K562 (cell line): ENCODE results near the gene WWP2. TPM values are rescaled to one million over a fixed set of nuclear protein-coding genes. Genes with fewer than 3 reads are reported as not detected.

ENCODE experiments used
- ARHGAP35 ChIP-seq: fragments of 450-650 bp; IDR thresholded peaks from 2 replicates; pipeline ENCODE4 v1.6.1; 2018; ENCODE audit not compliant: partially characterized antibody
- ETS2 ChIP-seq: IDR thresholded peaks from 2 replicates; pipeline ENCODE4 v1.6.1; 2016; ENCODE audit warnings: borderline replicate concordance, missing genetic modification characterization, mild to moderate bottlenecking, moderate library complexity, missing compliant biosample characterization; ENCODE audit not compliant: poor library complexity, severe bottlenecking
- GABPB1 ChIP-seq: sonication (generic); formaldehyde crosslinking; IDR thresholded peaks from 2 replicates; pipeline ENCODE4 v1.8.0; 2022; ENCODE audit warnings: mild to moderate bottlenecking, missing genetic modification reagents
- NFE2L1 ChIP-seq: fragments of 450-650 bp; IDR thresholded peaks from 2 replicates; pipeline ENCODE4 v1.6.1; 2016; ENCODE audit warnings: missing genetic modification characterization, low read depth, mild to moderate bottlenecking, missing compliant biosample characterization, moderate library complexity, borderline replicate concordance
- NRF1 ChIP-seq, 2 experiments: fragments of 450-650 bp; IDR thresholded peaks in 1 of 2; conservative IDR thresholded peaks in 1 of 2; 2 replicates each; pipeline ENCODE4 v1.6.1; 2014; ENCODE audit warnings: mild to moderate bottlenecking in 2 of 2
- RAD21 ChIP-seq, 2 experiments: fragments of 250-450 bp in 1 of 2; fragments of 450-650 bp in 1 of 2; sonication (Bioruptor Pico) in 1 of 2; formaldehyde crosslinking in 1 of 2; IDR thresholded peaks in 1 of 2; conservative IDR thresholded peaks in 1 of 2; 2 replicates each; pipeline versions ENCODE4 v1.4.0 to v1.8.0; 2020 to 2022; ENCODE audit warnings: mild to moderate bottlenecking in 2 of 2, moderate library complexity in 1 of 2
- RBBP5 ChIP-seq: fragments of 200-600 bp; sonication (generic); IDR thresholded peaks from 2 replicates; pipeline ENCODE4 v1.6.1; 2012; ENCODE audit warnings: borderline replicate concordance, mild to moderate bottlenecking, low read length, control low read depth, inconsistent platforms; ENCODE audit not compliant: insufficient read depth, poor library complexity, severe bottlenecking
- REST ChIP-seq, 2 experiments: fragments of 450-650 bp; formaldehyde crosslinking in 1 of 2; IDR thresholded peaks; 2 replicates each; pipeline versions ENCODE4 v1.4.0 to v1.6.1; 2014 to 2020; ENCODE audit warnings: mild to moderate bottlenecking in 2 of 2, borderline replicate concordance in 1 of 2, low read depth in 1 of 2
- SETDB1 ChIP-seq: IDR thresholded peaks from one replicate; pipeline ENCODE4 v1.6.1; 2012; ENCODE audit warnings: low read length, control low read depth, inconsistent platforms
- SMAD4 ChIP-seq: fragments of 250-450 bp; sonication (Bioruptor Pico); conservative IDR thresholded peaks from 2 replicates; pipeline ENCODE4 v1.8.0; 2021; ENCODE audit warnings: inconsistent platforms, mild to moderate bottlenecking, moderate library complexity
- STAG1 ChIP-seq: sonication (generic); formaldehyde crosslinking; IDR thresholded peaks from 2 replicates; pipeline ENCODE4 v1.5.0; 2020; ENCODE audit warnings: missing genetic modification reagents, borderline replicate concordance
- ZKSCAN8 ChIP-seq: fragments of 200-800 bp; sonication (Bioruptor generic); IDR thresholded peaks from 2 replicates; pipeline ENCODE4 v1.6.1; 2016; ENCODE audit warnings: missing genetic modification characterization, missing compliant biosample characterization
- ZNF398 ChIP-seq: fragments of 250-450 bp; sonication (Bioruptor Pico); IDR thresholded peaks from 2 replicates; pipeline ENCODE4 v1.8.0; 2021; ENCODE audit warnings: moderate library complexity, mild to moderate bottlenecking, inconsistent platforms
- polyA plus RNA-seq, 8 experiments: library from polyadenylated mRNA; depleted of rRNA in 4 of 8; stranded (reverse) in 5 of 8; unstranded in 3 of 8; fragments of >200 nt; fragmentation: Nextera tagmentation in 2 of 8; fragmentation: Illumina TruSeq in 1 of 8; extraction: Ambion mirVana in 2 of 8; extraction: Trizol in 1 of 8; gene quantifications; 2 replicates each; pipeline versions ENCODE4 v1.2.1 to v1.2.3, GENCODE V29; 2011 to 2014; ENCODE audit warnings: inconsistent platforms in 1 of 8, missing spikeins in 1 of 8
- total RNA-seq, 7 experiments: library from RNA; depleted of rRNA in 6 of 7; stranded (reverse); fragments of >200 nt in 6 of 7; fragmentation: Illumina TruSeq in 2 of 7; extraction: Trizol in 2 of 7; gene quantifications; 2 replicates each; pipeline versions ENCODE4 v1.2.1 to v1.2.3, GENCODE V29; 2011 to 2021; ENCODE audit warnings: low replicate concordance in 1 of 7
- TF ChIP-seq, protein P1 (sequence below), 2 experiments: fragments of 250-450 bp in 1 of 2; fragments of 450-650 bp in 1 of 2; sonication (Bioruptor Pico) in 1 of 2; IDR thresholded peaks; 2 replicates each; pipeline versions ENCODE4 v1.6.1 to v1.8.0; 2016 to 2021; ENCODE audit warnings: mild to moderate bottlenecking in 2 of 2, moderate library complexity in 2 of 2, missing compliant biosample characterization in 1 of 2, missing genetic modification characterization in 1 of 2

WWP2 gene
- total and polyA plus RNA-seq, 9 of the 15 experiments (the other 6 are each of a cell fraction or from before 2014, with no cell fraction given): 1.9 to 34.4 (median 14.6) TPM

GRCh38 chr16:69796285-69797118 lies 34.4 kb downstream of the WWP2 start (continued):
- TF ChIP-seq REST (IDR thresholded peaks at IDR 0.05; ENCODE audit: borderline replicate concordance) (peak; percentile 87), REST (CRISPR knock-in tag; IDR thresholded peaks at IDR 0.05; ENCODE audit: low read depth) (no peak), ETS2 (no peak), ZKSCAN8 (CRISPR knock-in tag) (no peak), NRF1 (conservative IDR thresholded peaks at IDR 0.05 in 1 of 2, IDR thresholded peaks at IDR 0.05 in 1 of 2) (no peak), RAD21 (CRISPR knock-in tag; conservative IDR thresholded peaks at IDR 0.05 in 1 of 2, IDR thresholded peaks at IDR 0.05 in 1 of 2) (peak; percentile 70 to 94), SMAD4 (CRISPR knock-in tag) (no peak), SETDB1 (no peak), ARHGAP35 (no peak), STAG1 (CRISPR knock-in tag) (no peak; the same call in 1 of the 2 replicates), GABPB1 (CRISPR knock-in tag) (no peak), NFE2L1 (no peak), ZNF398 (CRISPR knock-in tag) (no peak), RBBP5 (no peak)
- TF ChIP-seq, protein P1, sequence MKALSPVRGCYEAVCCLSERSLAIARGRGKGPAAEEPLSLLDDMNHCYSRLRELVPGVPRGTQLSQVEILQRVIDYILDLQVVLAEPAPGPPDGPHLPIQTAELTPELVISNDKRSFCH (CRISPR knock-in tag; IDR thresholded peaks at IDR 0.05): no peak
- TF ChIP-seq, protein P1 (tag; IDR thresholded peaks at IDR 0.05): no peak
